ENCODE data around the gene ALDH18A1.

DNA sequence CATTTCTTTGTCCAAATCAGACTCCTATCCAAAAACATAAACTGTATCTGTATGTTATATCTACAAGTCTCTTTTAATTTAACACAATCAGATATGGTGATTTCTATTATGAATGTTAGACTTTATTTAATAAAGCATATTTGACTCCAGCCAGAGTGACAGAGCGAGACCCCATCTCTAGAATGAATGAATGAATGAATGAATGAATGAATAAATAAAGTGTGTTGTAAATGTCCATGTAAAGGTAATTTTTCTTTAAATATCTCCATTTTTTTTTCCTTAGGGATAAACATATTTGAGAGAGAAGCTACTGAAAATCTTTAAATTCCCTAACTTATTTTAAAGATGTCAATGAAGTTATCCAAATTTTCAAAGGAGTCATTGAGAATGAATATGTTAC is 18.1 kb upstream of the ALDH18A1 start:
- TF ChIP-seq, protein P1, sequence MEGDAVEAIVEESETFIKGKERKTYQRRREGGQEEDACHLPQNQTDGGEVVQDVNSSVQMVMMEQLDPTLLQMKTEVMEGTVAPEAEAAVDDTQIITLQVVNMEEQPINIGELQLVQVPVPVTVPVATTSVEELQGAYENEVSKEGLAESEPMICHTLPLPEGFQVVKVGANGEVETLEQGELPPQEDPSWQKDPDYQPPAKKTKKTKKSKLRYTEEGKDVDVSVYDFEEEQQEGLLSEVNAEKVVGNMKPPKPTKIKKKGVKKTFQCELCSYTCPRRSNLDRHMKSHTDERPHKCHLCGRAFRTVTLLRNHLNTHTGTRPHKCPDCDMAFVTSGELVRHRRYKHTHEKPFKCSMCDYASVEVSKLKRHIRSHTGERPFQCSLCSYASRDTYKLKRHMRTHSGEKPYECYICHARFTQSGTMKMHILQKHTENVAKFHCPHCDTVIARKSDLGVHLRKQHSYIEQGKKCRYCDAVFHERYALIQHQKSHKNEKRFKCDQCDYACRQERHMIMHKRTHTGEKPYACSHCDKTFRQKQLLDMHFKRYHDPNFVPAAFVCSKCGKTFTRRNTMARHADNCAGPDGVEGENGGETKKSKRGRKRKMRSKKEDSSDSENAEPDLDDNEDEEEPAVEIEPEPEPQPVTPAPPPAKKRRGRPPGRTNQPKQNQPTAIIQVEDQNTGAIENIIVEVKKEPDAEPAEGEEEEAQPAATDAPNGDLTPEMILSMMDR (IDR thresholded peaks at IDR 0.05): no peak
- no peak for TF ChIP-seq EZH2 (IDR thresholded peaks at IDR 0.05; ENCODE audit: borderline replicate concordance, insufficient read depth, low read depth, low read length, poor library complexity, severe bottlenecking)

Measured in B cell (primary cell).